ENCODE measurements around the gene GBA2. TPM values are rescaled to one million over a fixed set of nuclear protein-coding genes. Genes with fewer than 3 reads are reported as not detected.

The GBA2 gene
- polyA plus RNA-seq, 1 of the 3 experiments (the other 2 are of a cell fraction), result 71.5 TPM

DNA sequence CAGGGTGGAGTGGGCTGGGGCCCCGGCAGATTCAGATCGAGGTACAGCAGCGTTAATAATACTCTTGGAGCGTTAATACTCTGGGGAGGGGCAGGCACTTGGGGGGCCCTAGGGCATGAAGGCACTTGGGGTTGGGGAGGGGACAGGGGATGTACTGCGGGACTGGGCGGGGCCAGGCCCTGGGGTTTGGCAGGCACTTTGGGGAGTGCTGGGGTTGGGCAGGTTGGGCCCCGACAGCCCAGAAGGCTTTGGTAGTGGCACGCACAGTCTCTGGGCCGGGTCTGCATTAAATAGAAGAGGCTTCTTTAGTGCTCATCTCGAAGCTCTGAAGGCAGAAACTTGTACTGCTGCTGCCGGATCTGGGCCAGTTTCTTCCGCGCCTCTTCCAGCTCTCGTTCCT lies 51.5 kb downstream of the GBA2 start:
- H3K9me2 ChIP-seq, result no peaks in the 10 kb centered on the region
- TF ChIP-seq, protein P1, sequence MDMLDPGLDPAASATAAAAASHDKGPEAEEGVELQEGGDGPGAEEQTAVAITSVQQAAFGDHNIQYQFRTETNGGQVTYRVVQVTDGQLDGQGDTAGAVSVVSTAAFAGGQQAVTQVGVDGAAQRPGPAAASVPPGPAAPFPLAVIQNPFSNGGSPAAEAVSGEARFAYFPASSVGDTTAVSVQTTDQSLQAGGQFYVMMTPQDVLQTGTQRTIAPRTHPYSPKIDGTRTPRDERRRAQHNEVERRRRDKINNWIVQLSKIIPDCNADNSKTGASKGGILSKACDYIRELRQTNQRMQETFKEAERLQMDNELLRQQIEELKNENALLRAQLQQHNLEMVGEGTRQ (IDR thresholded peaks at IDR 0.05; ENCODE audit: borderline replicate concordance, low read depth, low read length), result no peak
- TF ChIP-seq, protein P2, sequence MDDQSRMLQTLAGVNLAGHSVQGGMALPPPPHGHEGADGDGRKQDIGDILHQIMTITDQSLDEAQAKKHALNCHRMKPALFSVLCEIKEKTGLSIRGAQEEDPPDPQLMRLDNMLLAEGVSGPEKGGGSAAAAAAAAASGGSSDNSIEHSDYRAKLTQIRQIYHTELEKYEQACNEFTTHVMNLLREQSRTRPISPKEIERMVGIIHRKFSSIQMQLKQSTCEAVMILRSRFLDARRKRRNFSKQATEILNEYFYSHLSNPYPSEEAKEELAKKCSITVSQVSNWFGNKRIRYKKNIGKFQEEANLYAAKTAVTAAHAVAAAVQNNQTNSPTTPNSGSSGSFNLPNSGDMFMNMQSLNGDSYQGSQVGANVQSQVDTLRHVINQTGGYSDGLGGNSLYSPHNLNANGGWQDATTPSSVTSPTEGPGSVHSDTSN (IDR thresholded peaks at IDR 0.05), result no peak
- TF ChIP-seq SMC3 (IDR thresholded peaks at IDR 0.05; ENCODE audit: low read depth, low read length) (no peak), CHD2 (IDR thresholded peaks at IDR 0.05; ENCODE audit: low read length, partially characterized antibody) (no peak), FOXM1 (IDR thresholded peaks at IDR 0.05; ENCODE audit: low read depth) (no peak), JUND (IDR thresholded peaks at IDR 0.05) (no peak), FOSL2 (IDR thresholded peaks at IDR 0.05; ENCODE audit: borderline replicate concordance, low read depth) (no peak), NFIC (IDR thresholded peaks at IDR 0.05; ENCODE audit: borderline replicate concordance) (no peak), GABPA (IDR thresholded peaks at IDR 0.05; ENCODE audit: low read depth) (no peak), ELF1 (IDR thresholded peaks at IDR 0.05) (no peak), RAD21 (IDR thresholded peaks at IDR 0.05; ENCODE audit: low read length) (no peak), FOXJ3 (CRISPR knock-in tag; IDR thresholded peaks at IDR 0.05) (no peak), TAF1 (IDR thresholded peaks at IDR 0.05; ENCODE audit: borderline replicate concordance, low read depth, low read length) (no peak), RCOR1 (IDR thresholded peaks at IDR 0.05; ENCODE audit: low read length) (no peak), RFX5 (IDR thresholded peaks at IDR 0.05; ENCODE audit: low read length) (no peak)
- TF ChIP-seq, protein P3, sequence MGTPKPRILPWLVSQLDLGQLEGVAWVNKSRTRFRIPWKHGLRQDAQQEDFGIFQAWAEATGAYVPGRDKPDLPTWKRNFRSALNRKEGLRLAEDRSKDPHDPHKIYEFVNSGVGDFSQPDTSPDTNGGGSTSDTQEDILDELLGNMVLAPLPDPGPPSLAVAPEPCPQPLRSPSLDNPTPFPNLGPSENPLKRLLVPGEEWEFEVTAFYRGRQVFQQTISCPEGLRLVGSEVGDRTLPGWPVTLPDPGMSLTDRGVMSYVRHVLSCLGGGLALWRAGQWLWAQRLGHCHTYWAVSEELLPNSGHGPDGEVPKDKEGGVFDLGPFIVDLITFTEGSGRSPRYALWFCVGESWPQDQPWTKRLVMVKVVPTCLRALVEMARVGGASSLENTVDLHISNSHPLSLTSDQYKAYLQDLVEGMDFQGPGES (IDR thresholded peaks at IDR 0.05; ENCODE audit: low read depth, low read length), result no peak
- TF ChIP-seq, protein P4, sequence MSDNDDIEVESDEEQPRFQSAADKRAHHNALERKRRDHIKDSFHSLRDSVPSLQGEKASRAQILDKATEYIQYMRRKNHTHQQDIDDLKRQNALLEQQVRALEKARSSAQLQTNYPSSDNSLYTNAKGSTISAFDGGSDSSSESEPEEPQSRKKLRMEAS (IDR thresholded peaks at IDR 0.05; ENCODE audit: low read depth), result no peak
- H4K20me1 ChIP-seq (ENCODE audit: insufficient read depth), result no peaks in the 10 kb centered on the region
- no peak for DNase-seq
- H3K4me3 ChIP-seq (ENCODE audit: low read depth in 2 of 2, low read length in 1 of 2), result no peak overlapping the region
- no peaks in the 10 kb centered on the region for H3K9me3 ChIP-seq
- peaks cover 42 to 59% of the 10 kb centered on the region in 2 experiments for H3K36me3 ChIP-seq (replicated peaks in 1 of 2; ENCODE audit: control insufficient read depth in 1 of 2, insufficient read depth in 2 of 2, low read length in 1 of 2)
- no peak overlapping the region for H2AFZ ChIP-seq (ENCODE audit: low read depth)
- no peaks in the 10 kb centered on the region for H3K27me3 ChIP-seq (ENCODE audit: insufficient read depth)
- no peak overlapping the region for H3K9ac ChIP-seq
- H3K27ac ChIP-seq (ENCODE audit: low read depth in 2 of 2, low read length in 1 of 2), result no peak overlapping the region
- no peak overlapping the region for H3K4me2 ChIP-seq
- no peaks in the 10 kb centered on the region for H3K79me2 ChIP-seq (ENCODE audit: insufficient read depth)
- ChIA-PET POLR2A (interaction anchor here (0.8 to 1.1 kb wide), 2 partner anchors 8 to 11 kb away, joined by 3 to 4 read pairs; no protein-coding TSS in a partner anchor), CTCF (interaction anchor here (1.0 to 8.3 kb wide), 13 partner anchors 10 to 366 kb away, joined by 3 to 183 read pairs (median 13); partner anchors contain the start of genes ARHGEF39, CCDC107, CREB3 and RMRP)
- peaks cover 52% of the 10 kb centered on the region for H3F3A ChIP-seq (replicated peaks; ENCODE audit: insufficient read depth)
- no peaks in the 10 kb centered on the region for H3K4me1 ChIP-seq (ENCODE audit: control insufficient read depth in 1 of 2, insufficient read depth in 2 of 2, low read depth in 1 of 2, low read length in 1 of 2)
- 93% methylated on average over 8 of the region's 14 CpGs for WGBS (ENCODE audit: low lambda C conversion rate)

Measured in SK-N-SH (cell line).